Spleen (tissue), 11 donors: ENCODE data around the gene PEX11A. TPM values are rescaled to one million over a fixed set of nuclear protein-coding genes. Genes with fewer than 3 reads are reported as not detected.

Experiments
- DNase-seq: peaks from one replicate; pipeline ENCODE4 v3.0.0-alpha.2; 2020
- H3K27ac ChIP-seq, 8 donors: fragments of 200-600 bp; sonication (generic) in 7 of 8; 1 replicate in 4 of 8; 2 replicates in 4 of 8; pipeline versions ENCODE4 v1.5.0 to v1.8.0; 2016 to 2021; ENCODE audit warnings: inconsistent platforms in 4 of 8, mild to moderate bottlenecking in 4 of 8, moderate library complexity in 1 of 8
- H3K27me3 ChIP-seq, 7 donors: fragments of 200-600 bp; sonication (generic) in 6 of 7; replicated peaks in 1 of 7; 1 replicate in 4 of 7; 2 replicates in 3 of 7; pipeline versions ENCODE4 v1.5.0 to v1.8.0; 2016 to 2021; ENCODE audit warnings: inconsistent platforms in 3 of 7, mild to moderate bottlenecking in 1 of 7
- H3K36me3 ChIP-seq, 6 donors: fragments of 200-600 bp; sonication (generic) in 5 of 6; 1 replicate in 4 of 6; 2 replicates in 2 of 6; pipeline versions ENCODE4 v1.5.0 to v1.8.0; 2016 to 2021; ENCODE audit warnings: inconsistent platforms in 2 of 6
- H3K4me1 ChIP-seq, 6 donors: fragments of 200-600 bp; sonication (generic) in 5 of 6; 1 replicate in 3 of 6; 2 replicates in 3 of 6; pipeline versions ENCODE4 v1.5.0 to v1.8.0; 2016 to 2021; ENCODE audit warnings: inconsistent platforms in 3 of 6
- H3K4me3 ChIP-seq, 8 donors: fragments of 200-600 bp; sonication (generic) in 7 of 8; 1 replicate in 4 of 8; 2 replicates in 4 of 8; pipeline versions ENCODE4 v1.5.0 to v1.8.0; 2016 to 2021; ENCODE audit warnings: inconsistent platforms in 4 of 8, mild to moderate bottlenecking in 4 of 8, moderate library complexity in 2 of 8
- H3K9me3 ChIP-seq, 8 donors: fragments of 200-600 bp; sonication (generic) in 7 of 8; 1 replicate in 4 of 8; 2 replicates in 4 of 8; pipeline versions ENCODE4 v1.5.0 to v1.8.0; 2016 to 2021; ENCODE audit warnings: inconsistent platforms in 4 of 8
- POLR2A ChIP-seq, 3 donors: fragments of 450-650 bp; IDR thresholded peaks; one replicate each; pipeline ENCODE4 v1.5.1; 2017; ENCODE audit warnings: antibody characterized with exemption in 3 of 3, mild to moderate bottlenecking in 1 of 3
- POLR2AphosphoS5 ChIP-seq, 3 donors: sonication (generic); formaldehyde crosslinking; IDR thresholded peaks; one replicate each; pipeline ENCODE4 v1.5.1; 2017; ENCODE audit warnings: antibody characterized with exemption in 3 of 3
- WGBS, 5 donors: extraction: QIAGEN DNeasy Blood & Tissue Kit in 3 of 5; methylation state at CpG; one replicate each; pipeline versions ENCODE4 v1.1.5 to v1.1.7; 2013 to 2018; 5-methylcytosine and 5-hydroxymethylcytosine counted together
- intact Hi-C: fragments of 100-400 bp; cut with DNase I; formaldehyde crosslinking; loops from one replicate; pipeline ENCODE4 v1.15.0; 2023; ENCODE audit warnings: low total_unique reads
- polyA plus RNA-seq, 3 donors: library from polyadenylated mRNA; stranded (reverse); fragments of 200-250 nt; gene quantifications; one replicate each; pipeline ENCODE4 v1.2.1, GENCODE V29; 2013
- total RNA-seq, 7 donors: library from RNA; depleted of rRNA in 3 of 7; stranded (reverse); fragments of >200 nt in 3 of 7; fragmentation: NEBNext Ultra II Directional in 4 of 7; extraction: Animal tissue kit (Norgen Biotek cat#: 25700) in 4 of 7; gene quantifications; one replicate each; pipeline versions ENCODE4 v1.1.0 to v1.2.1, GENCODE V29; 2016 to 2021
- TF ChIP-seq, protein P1 (sequence below), 11 experiments: fragments of 200-600 bp in 7 of 11; fragments of 450-650 bp in 4 of 11; sonication (generic) in 4 of 11; IDR thresholded peaks in 8 of 11; conservative IDR thresholded peaks in 3 of 11; 1 replicate in 7 of 11; 2 replicates in 4 of 11; pipeline versions ENCODE4 v1.4.0 to v1.8.0; 2016 to 2021; ENCODE audit warnings: antibody characterized with exemption in 11 of 11, inconsistent platforms in 4 of 11, mild to moderate bottlenecking in 1 of 11
- donor health status: healthy with polysubstance abuse.
- donor health status: DM: no; HTN: no; CAD: no; lungs with moderate emphysema.
- donor health status: DM: no; HTN: no; CAD: no.
- donor health status: Bipolar disorder and iron deficiency.
- donor health status: healthy.
- donor health status: DM: no; HTN: no; CAD: no.
- donor health status: DM: yes; HTN: yes; CAD: no.

The PEX11A gene
- total and polyA plus RNA-seq, 10 donors: 1.9 to 6.1 (median 3.6) TPM

DNA sequence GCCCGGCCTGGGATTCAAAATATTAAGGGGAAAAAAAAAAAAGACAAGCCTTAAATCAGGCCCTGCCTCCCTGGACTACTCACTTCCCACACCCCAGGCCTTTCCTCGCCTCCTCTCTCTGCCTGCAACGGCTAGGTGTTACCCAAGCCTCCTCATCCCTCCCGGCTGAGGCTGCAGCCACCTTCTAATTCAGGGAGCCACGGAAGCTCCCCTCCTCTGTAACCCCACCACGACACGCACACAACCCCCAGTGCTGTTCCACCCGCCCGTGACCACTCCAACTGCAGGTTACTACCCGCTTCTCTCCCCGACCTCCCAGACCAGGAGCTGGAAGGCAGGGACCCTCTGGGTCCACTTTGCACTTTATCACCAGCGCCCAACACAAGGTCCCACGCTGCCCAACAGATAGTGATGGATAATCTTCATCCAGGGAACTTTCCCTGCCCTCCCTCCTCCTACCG, 36.2 kb downstream of the PEX11A start:
- Histone ChIP-seq H3K36me3 (no peaks in the 10 kb centered on the region), H3K9me3 (no peaks in the 10 kb centered on the region), H3K27me3 (peaks cover 0 to 58% (median 16%) of the 10 kb centered on the region in 7 donors), H3K4me1 (peaks cover 5 to 17% (median 15%) of the 10 kb centered on the region in 6 donors), H3K27ac (no peak overlapping the region), H3K4me3 (peak overlapping the region; percentile 10 to 68 (median 45))
- TF ChIP-seq, protein P1, sequence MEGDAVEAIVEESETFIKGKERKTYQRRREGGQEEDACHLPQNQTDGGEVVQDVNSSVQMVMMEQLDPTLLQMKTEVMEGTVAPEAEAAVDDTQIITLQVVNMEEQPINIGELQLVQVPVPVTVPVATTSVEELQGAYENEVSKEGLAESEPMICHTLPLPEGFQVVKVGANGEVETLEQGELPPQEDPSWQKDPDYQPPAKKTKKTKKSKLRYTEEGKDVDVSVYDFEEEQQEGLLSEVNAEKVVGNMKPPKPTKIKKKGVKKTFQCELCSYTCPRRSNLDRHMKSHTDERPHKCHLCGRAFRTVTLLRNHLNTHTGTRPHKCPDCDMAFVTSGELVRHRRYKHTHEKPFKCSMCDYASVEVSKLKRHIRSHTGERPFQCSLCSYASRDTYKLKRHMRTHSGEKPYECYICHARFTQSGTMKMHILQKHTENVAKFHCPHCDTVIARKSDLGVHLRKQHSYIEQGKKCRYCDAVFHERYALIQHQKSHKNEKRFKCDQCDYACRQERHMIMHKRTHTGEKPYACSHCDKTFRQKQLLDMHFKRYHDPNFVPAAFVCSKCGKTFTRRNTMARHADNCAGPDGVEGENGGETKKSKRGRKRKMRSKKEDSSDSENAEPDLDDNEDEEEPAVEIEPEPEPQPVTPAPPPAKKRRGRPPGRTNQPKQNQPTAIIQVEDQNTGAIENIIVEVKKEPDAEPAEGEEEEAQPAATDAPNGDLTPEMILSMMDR (IDR thresholded peaks at IDR 0.05 in 8 of 11, conservative IDR thresholded peaks at IDR 0.05 in 3 of 11): no peak
- no peak for TF ChIP-seq POLR2AphosphoS5 (IDR thresholded peaks at IDR 0.05)
- no peak for TF ChIP-seq POLR2A (IDR thresholded peaks at IDR 0.05)
- WGBS, 5 donors: 43 to 56% (median 48%) methylated on average over 14 of the region's 14 CpGs
- DNase-seq: no peak
- intact Hi-C loops: no loop called here

DNA sequence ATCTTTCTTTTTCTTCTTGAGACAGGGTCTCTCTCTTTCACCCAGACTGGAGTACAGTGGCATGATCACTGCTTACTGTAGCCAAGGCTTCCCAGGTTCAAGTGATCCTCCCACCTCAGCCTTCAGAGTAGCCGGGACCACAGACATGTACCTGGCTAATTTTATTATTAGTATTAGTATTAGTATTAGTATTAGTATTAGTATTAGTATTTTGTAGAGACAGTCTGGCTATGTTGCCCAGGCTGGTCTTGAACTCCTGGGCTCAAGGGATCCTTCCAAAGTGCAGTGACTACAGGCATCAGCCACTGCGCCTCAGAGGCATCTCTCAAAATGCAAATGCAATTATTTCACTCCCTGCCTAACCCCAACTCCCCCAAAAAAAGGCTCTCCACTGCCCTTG, 37.0 kb downstream of the PEX11A start:
- intact Hi-C loops: no loop called here
- DNase-seq: no peak
- H3K4me3 ChIP-seq: no peak overlapping the region
- H3K27me3 ChIP-seq: peaks cover 0 to 58% (median 16%) of the 10 kb centered on the region in 7 donors
- no peak overlapping the region for H3K27ac ChIP-seq
- H3K4me1 ChIP-seq: peaks cover 5 to 17% (median 15%) of the 10 kb centered on the region in 6 donors
- WGBS, 5 donors: 92 to 100% (median 98%) methylated on average over 2 of the region's 2 CpGs
- TF ChIP-seq POLR2AphosphoS5 (IDR thresholded peaks at IDR 0.05): no peak
- TF ChIP-seq, protein P1 (IDR thresholded peaks at IDR 0.05 in 8 of 11, conservative IDR thresholded peaks at IDR 0.05 in 3 of 11): peak in 1 of 11 experiments; percentile 4
- TF ChIP-seq POLR2A (IDR thresholded peaks at IDR 0.05): no peak
- no peaks in the 10 kb centered on the region for H3K9me3 ChIP-seq
- H3K36me3 ChIP-seq: no peaks in the 10 kb centered on the region

DNA sequence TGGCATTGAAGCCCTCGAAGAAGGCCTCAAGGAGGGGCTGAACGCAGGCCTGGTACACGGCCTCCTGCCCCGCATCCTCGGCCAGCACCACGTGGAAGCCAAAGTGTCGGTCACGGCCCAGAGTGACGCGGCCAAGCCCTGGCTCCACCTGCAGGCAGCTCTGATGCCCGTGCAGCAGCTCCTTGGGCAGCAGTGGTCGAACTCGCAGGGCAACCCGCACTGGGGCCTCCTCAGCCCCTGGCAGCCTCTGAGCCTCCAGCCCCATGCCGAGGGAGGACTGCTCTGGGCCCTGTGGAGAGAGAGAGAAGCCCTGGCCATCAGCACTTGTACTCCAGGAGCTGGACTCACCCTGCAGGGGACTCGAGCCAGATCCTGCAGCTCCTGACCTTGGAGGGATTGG, 37.9 kb downstream of the PEX11A start:
- intact Hi-C loops: no loop called here
- no peak for TF ChIP-seq POLR2A (IDR thresholded peaks at IDR 0.05)
- TF ChIP-seq POLR2AphosphoS5 (IDR thresholded peaks at IDR 0.05): no peak
- TF ChIP-seq, protein P1 (IDR thresholded peaks at IDR 0.05 in 8 of 11, conservative IDR thresholded peaks at IDR 0.05 in 3 of 11): no peak
- no peak for DNase-seq
- Histone ChIP-seq H3K4me1 (peaks cover 5 to 17% (median 15%) of the 10 kb centered on the region in 6 donors), H3K27ac (no peak overlapping the region), H3K27me3 (peaks cover 0 to 57% (median 16%) of the 10 kb centered on the region in 7 donors), H3K36me3 (no peaks in the 10 kb centered on the region), H3K9me3 (no peaks in the 10 kb centered on the region), H3K4me3 (no peak overlapping the region)
- WGBS, 5 donors: 80 to 94% (median 84%) methylated on average over 2 to 16 of the region's 16 CpGs

DNA sequence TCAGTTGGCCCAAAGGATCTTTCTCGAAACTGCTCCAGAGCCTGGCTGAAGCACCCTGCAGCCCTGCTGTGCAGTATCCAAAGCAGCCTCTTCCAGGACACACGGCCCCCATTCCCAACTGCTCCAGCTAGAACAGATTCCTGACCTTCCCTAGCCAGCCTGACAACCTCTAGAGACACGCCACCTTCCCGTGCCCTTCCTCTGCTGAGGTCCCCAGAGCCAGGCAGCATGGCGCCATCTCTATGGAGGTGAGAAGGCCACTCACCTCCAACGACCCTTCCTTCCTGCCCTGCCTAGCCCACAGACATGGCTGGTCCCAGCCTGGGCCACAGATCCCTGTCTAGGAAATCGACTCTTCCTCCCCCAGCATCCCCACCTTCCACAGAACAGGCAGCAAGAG, 38.4 kb downstream of the PEX11A start:
- 69 to 84% (median 75%) methylated on average over 7 of the region's 7 CpGs for WGBS, 5 donors
- no peak for DNase-seq
- Histone ChIP-seq H3K4me3 (no peak overlapping the region), H3K27ac (no peak overlapping the region), H3K4me1 (peaks cover 5 to 18% (median 16%) of the 10 kb centered on the region in 6 donors), H3K27me3 (peaks cover 0 to 59% (median 16%) of the 10 kb centered on the region in 7 donors), H3K36me3 (no peaks in the 10 kb centered on the region), H3K9me3 (no peaks in the 10 kb centered on the region)
- TF ChIP-seq POLR2AphosphoS5 (IDR thresholded peaks at IDR 0.05): no peak
- TF ChIP-seq POLR2A (IDR thresholded peaks at IDR 0.05): no peak
- TF ChIP-seq, protein P1 (IDR thresholded peaks at IDR 0.05 in 8 of 11, conservative IDR thresholded peaks at IDR 0.05 in 3 of 11): no peak
- intact Hi-C loops: no loop called here
